PC-9 (cell line): ENCODE measurements around the gene SYT2. TPM values are rescaled to one million over a fixed set of nuclear protein-coding genes. Genes with fewer than 3 reads are reported as not detected.

Source experiments
- BruUV-seq: library from RNA; stranded (reverse); fragments of 400-500 nt; replicated peaks from 2 replicates; lab custom pipeline; 2021; lab: Mats Ljungman, UMichigan
- CTCF ChIA-PET: fragments of 300-600 bp; sonication (Branson Sonifier 250); formaldehyde crosslinking; loops from one replicate; lab custom pipeline; 2022; ENCODE audit warnings: antibody characterized with exemption; lab: Charles Lee
- POLR2A ChIA-PET: fragments of 300-600 bp; sonication (Branson Sonifier 250); formaldehyde crosslinking; loops from one replicate; lab custom pipeline; 2022; ENCODE audit warnings: antibody characterized with exemption; ENCODE audit not compliant: unreplicated experiment; lab: Charles Lee
- DNase-seq, 2 experiments: peaks; one replicate each; pipeline versions ENCODE4 v3.0.0 to v3.0.0-alpha.2; 2015 to 2022; ENCODE audit warnings: mixed read lengths in 1 of 2
- H2AFZ ChIP-seq: fragments of 200-600 bp; sonication (generic); 2 replicates; pipeline ENCODE4 v1.8.1; 2017; ENCODE audit warnings: antibody characterized with exemption
- H3F3A ChIP-seq: fragments of 200-600 bp; sonication (generic); 2 replicates; pipeline ENCODE4 v1.8.1; 2017; ENCODE audit warnings: antibody characterized with exemption, mild to moderate bottlenecking, low read depth; ENCODE audit not compliant: insufficient read depth
- H3K27ac ChIP-seq: fragments of 200-600 bp; sonication (generic); 2 replicates; pipeline ENCODE4 v1.6.1; 2016; ENCODE audit warnings: mixed run types
- H3K27me3 ChIP-seq: fragments of 200-600 bp; sonication (generic); 2 replicates; pipeline ENCODE4 v1.6.1; 2016; ENCODE audit warnings: low read depth, mixed run types; ENCODE audit not compliant: insufficient read depth
- H3K36me3 ChIP-seq: fragments of 200-600 bp; sonication (generic); 2 replicates; pipeline ENCODE4 v1.6.1; 2016; ENCODE audit warnings: low read depth, mixed run types
- H3K4me1 ChIP-seq: fragments of 200-600 bp; sonication (generic); replicated peaks from 2 replicates; pipeline ENCODE4 v1.6.1; 2016; ENCODE audit warnings: mixed run types; ENCODE audit not compliant: insufficient read depth
- H3K4me2 ChIP-seq: fragments of 200-600 bp; sonication (generic); 2 replicates; pipeline ENCODE4 v1.6.1; 2017; ENCODE audit warnings: mixed run types
- H3K4me3 ChIP-seq: fragments of 200-600 bp; sonication (generic); 2 replicates; pipeline ENCODE4 v1.6.1; 2016; ENCODE audit warnings: mixed run types
- H3K79me2 ChIP-seq: fragments of 200-600 bp; sonication (generic); 2 replicates; pipeline ENCODE4 v1.6.1; 2017; ENCODE audit warnings: low read depth, mixed run types
- H3K9me2 ChIP-seq: fragments of 200-600 bp; sonication (generic); 2 replicates; pipeline ENCODE4 v1.8.1; 2017; ENCODE audit warnings: mild to moderate bottlenecking; ENCODE audit not compliant: insufficient read depth
- H3K9me3 ChIP-seq: fragments of 200-600 bp; sonication (generic); 2 replicates; pipeline ENCODE4 v1.8.1; 2016; ENCODE audit warnings: low read depth; ENCODE audit not compliant: insufficient read depth
- H4K20me1 ChIP-seq: fragments of 200-600 bp; sonication (generic); 2 replicates; pipeline ENCODE4 v1.8.1; 2017; ENCODE audit not compliant: insufficient read depth
- EZH2 ChIP-seq: fragments of 200-600 bp; sonication (generic); IDR thresholded peaks from 2 replicates; pipeline ENCODE4 v1.8.0; 2017; ENCODE audit warnings: antibody characterized with exemption, low read depth
- intact Hi-C: fragments of 100-400 bp; cut with micrococcal nuclease; formaldehyde crosslinking; loops from one replicate; pipeline ENCODE4 v1.10.0; 2022; ENCODE audit not compliant: unreplicated experiment
- total RNA-seq: library from RNA; stranded (reverse); gene quantifications from 2 replicates; pipeline ENCODE4 v1.2.3, GENCODE V29; 2021
- TF ChIP-seq, protein P1 (sequence below): fragments of 200-600 bp; sonication (generic); conservative IDR thresholded peaks from 2 replicates; pipeline ENCODE4 v1.6.1; 2017; ENCODE audit warnings: mixed run types, antibody characterized with exemption, mild to moderate bottlenecking, moderate library complexity

The SYT2 gene
- total RNA-seq, 1 experiment from 2014 or later = 0.07 TPM

DNA sequence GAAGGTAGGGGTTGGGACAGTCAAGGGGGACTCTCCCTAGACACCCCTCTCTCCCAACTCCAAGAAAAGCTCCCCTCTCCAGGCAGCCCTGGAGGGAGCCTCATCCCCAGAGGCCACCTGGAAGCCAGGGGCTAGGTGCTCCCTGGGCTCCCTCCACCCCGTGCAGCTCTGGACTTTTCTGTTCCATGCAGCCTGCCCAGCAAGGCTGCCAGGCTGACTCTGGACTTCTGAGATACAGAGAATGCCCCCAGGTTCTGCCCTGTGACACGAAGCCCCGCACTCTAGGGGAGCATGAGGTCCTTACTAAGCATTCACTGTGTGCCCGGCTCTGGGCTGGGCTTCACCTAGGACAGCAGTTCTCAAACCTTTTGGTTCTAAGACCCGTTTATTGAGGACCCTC is 10.2 kb downstream of the SYT2 start:
- H2AFZ ChIP-seq = no peak overlapping the region
- ChIA-PET POLR2A (no interaction called here), CTCF (no interaction called here)
- H3K4me2 ChIP-seq = no peak overlapping the region
- H3K9me2 ChIP-seq = no peaks in the 10 kb centered on the region
- TF ChIP-seq, protein P1, sequence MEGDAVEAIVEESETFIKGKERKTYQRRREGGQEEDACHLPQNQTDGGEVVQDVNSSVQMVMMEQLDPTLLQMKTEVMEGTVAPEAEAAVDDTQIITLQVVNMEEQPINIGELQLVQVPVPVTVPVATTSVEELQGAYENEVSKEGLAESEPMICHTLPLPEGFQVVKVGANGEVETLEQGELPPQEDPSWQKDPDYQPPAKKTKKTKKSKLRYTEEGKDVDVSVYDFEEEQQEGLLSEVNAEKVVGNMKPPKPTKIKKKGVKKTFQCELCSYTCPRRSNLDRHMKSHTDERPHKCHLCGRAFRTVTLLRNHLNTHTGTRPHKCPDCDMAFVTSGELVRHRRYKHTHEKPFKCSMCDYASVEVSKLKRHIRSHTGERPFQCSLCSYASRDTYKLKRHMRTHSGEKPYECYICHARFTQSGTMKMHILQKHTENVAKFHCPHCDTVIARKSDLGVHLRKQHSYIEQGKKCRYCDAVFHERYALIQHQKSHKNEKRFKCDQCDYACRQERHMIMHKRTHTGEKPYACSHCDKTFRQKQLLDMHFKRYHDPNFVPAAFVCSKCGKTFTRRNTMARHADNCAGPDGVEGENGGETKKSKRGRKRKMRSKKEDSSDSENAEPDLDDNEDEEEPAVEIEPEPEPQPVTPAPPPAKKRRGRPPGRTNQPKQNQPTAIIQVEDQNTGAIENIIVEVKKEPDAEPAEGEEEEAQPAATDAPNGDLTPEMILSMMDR = no peak
- TF ChIP-seq EZH2 = no peak
- H3K4me3 ChIP-seq = no peak overlapping the region
- intact Hi-C loops = no loop called here
- no peak for DNase-seq
- no peak overlapping the region for H3K27ac ChIP-seq
- no peaks in the 10 kb centered on the region for H3K4me1 ChIP-seq
- H3K79me2 ChIP-seq = no peaks in the 10 kb centered on the region
- no peaks in the 10 kb centered on the region for H3F3A ChIP-seq
- H3K27me3 ChIP-seq = peaks cover 98% of the 10 kb centered on the region
- no TSS peak for BruUV-seq
- H3K36me3 ChIP-seq = no peaks in the 10 kb centered on the region
- no peaks in the 10 kb centered on the region for H3K9me3 ChIP-seq
- no peaks in the 10 kb centered on the region for H4K20me1 ChIP-seq

DNA sequence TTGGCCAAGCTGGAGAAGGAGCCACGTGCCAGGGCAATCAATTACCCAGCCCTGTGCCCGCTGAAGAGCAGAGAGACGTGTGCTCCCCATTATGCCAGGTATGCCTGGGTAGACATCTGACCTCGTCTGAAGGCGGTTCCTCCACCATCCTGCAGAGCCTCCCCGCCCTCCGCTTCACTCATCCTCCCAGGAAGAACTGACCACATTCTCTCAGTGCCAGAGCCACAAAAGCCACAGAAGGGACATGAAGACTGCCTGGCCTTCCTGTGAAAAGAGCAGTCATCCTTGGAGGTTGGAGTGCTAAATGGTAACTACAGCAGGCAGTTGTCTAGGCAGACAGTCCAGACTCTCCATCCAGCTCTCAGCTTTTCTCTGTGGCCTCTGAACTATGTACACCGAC is 12.0 kb downstream of the SYT2 start:
- BruUV-seq = no TSS peak

DNA sequence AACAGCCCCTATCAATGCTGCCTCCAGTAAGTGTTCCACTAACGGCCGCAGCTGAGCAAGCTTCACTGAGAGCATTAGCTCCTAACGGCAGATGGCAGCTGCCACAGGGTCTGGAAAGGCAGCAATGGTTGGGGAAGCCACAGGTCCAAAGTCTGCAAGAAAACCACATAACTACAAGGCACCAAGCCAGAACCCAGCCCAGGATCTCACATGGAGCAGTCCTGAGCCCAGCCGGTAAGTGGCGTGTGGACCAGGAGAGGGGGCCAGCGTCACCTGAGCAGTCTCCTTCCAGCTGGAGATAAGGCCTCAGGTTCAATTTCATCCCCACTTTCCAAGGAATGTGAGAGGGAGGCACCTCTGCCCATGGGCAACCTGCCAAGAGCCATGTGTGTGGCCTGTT is 13.2 kb downstream of the SYT2 start:
- H3K27me3 ChIP-seq = peaks cover 85% of the 10 kb centered on the region
- CTCF ChIA-PET = no interaction called here

More for the DNA sequence above, 12.0 kb downstream of the SYT2 start:
- no peak overlapping the region for H3K27ac ChIP-seq
- no peak overlapping the region for H3K4me2 ChIP-seq
- ChIA-PET CTCF (no interaction called here), POLR2A (interaction anchor here (0.6 kb wide), 1 partner anchor 127 kb away, joined by 5 read pairs; no protein-coding TSS in a partner anchor)
- H3K9me2 ChIP-seq = no peaks in the 10 kb centered on the region
- no peaks in the 10 kb centered on the region for H4K20me1 ChIP-seq
- TF ChIP-seq EZH2 = no peak
- TF ChIP-seq, protein P1 = no peak
- H3F3A ChIP-seq = no peaks in the 10 kb centered on the region
- H2AFZ ChIP-seq = no peak overlapping the region
- H3K79me2 ChIP-seq = no peaks in the 10 kb centered on the region
- H3K27me3 ChIP-seq = peaks cover 95% of the 10 kb centered on the region
- H3K9me3 ChIP-seq = no peaks in the 10 kb centered on the region
- DNase-seq = no peak
- H3K36me3 ChIP-seq = no peaks in the 10 kb centered on the region
- intact Hi-C loops = no loop called here
- H3K4me3 ChIP-seq = no peak overlapping the region
- no peaks in the 10 kb centered on the region for H3K4me1 ChIP-seq

DNA sequence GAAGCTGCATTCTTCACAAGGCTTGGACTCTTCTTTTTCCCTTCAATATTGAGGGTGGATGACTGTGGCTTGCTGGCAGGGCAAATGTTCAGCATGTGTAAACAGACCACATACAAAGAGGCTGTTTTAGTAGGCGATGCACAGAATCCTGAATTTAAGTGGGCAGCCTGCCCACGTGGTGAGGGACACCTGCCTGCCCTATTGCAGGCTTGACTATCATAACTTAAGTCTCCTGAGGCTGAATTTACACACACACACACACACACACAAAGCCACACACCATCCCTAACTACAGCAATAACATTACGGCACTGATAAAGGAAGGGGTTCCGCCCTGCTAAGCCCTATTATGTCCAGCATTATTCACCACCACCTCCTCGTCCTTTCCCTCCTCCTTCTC is 15.9 kb downstream of the SYT2 start:
- intact Hi-C loops = no loop called here
- Histone ChIP-seq H3K27ac (no peak overlapping the region), H3K9me2 (no peaks in the 10 kb centered on the region), H3K4me2 (no peak overlapping the region), H3K79me2 (no peaks in the 10 kb centered on the region), H3K27me3 (peaks cover 78% of the 10 kb centered on the region), H3K9me3 (no peaks in the 10 kb centered on the region), H3K4me3 (no peak overlapping the region), H3K4me1 (no peaks in the 10 kb centered on the region), H4K20me1 (no peaks in the 10 kb centered on the region), H2AFZ (no peak overlapping the region), H3F3A (no peaks in the 10 kb centered on the region), H3K36me3 (no peaks in the 10 kb centered on the region)
- ChIA-PET CTCF (no interaction called here), POLR2A (no interaction called here)
- TF ChIP-seq, protein P1 = no peak
- no TSS peak for BruUV-seq
- DNase-seq = no peak

More for the DNA sequence above, 13.2 kb downstream of the SYT2 start:
- H3K79me2 ChIP-seq = no peaks in the 10 kb centered on the region
- H2AFZ ChIP-seq = no peak overlapping the region
- H3K4me3 ChIP-seq = no peak overlapping the region
- no TSS peak for BruUV-seq
- H3K27ac ChIP-seq = no peak overlapping the region
- H4K20me1 ChIP-seq = no peaks in the 10 kb centered on the region
- H3K9me3 ChIP-seq = no peaks in the 10 kb centered on the region
- H3F3A ChIP-seq = no peaks in the 10 kb centered on the region
- POLR2A ChIA-PET = no interaction called here
- H3K9me2 ChIP-seq = no peaks in the 10 kb centered on the region
- no peak for TF ChIP-seq EZH2
- intact Hi-C loops = no loop called here
- H3K36me3 ChIP-seq = no peaks in the 10 kb centered on the region
- no peak for DNase-seq
- no peaks in the 10 kb centered on the region for H3K4me1 ChIP-seq
- H3K4me2 ChIP-seq = no peak overlapping the region
